HL-60/S4 treated with phorbol 12-myristate 13-acetate at 8.2 ng/mL for 4 days and 3 days (cell line): ENCODE measurements around the gene SHROOM3.

Source experiments
- in situ Hi-C: fragments of 300-500 bp; cut with MboI; formaldehyde crosslinking; loops from 2 replicates; pipeline ENCODE4 v1.15.0; 2022; ENCODE audit warnings: low sequenced_read_pairs

The SHROOM3 gene

GRCh38 chr4:76535603-76536372 lies 100.8 kb downstream of the SHROOM3 start:
- in situ Hi-C loops, result no loop called here

GRCh38 chr4:76536373-76536689 lies 101.3 kb downstream of the SHROOM3 start:
- in situ Hi-C loops, result no loop called here

- in situ Hi-C loops, result no loop called here
Observed at GRCh38 chr4:76538296-76538695, 103.3 kb downstream of the SHROOM3 start.

GRCh38 chr4:76539979-76540378 lies 105.0 kb downstream of the SHROOM3 start:
- in situ Hi-C loops, result no loop called here

- in situ Hi-C loops, result no loop called here
Observed at GRCh38 chr4:76540486-76540885, 105.5 kb downstream of the SHROOM3 start.

- in situ Hi-C loops, result no loop called here
Observed at GRCh38 chr4:76543378-76543777, 108.3 kb downstream of the SHROOM3 start.

GRCh38 chr4:76544725-76545124 lies 109.7 kb downstream of the SHROOM3 start:
- in situ Hi-C loops, result no loop called here

- in situ Hi-C loops, result no loop called here
Observed at GRCh38 chr4:76545226-76545884, 110.3 kb downstream of the SHROOM3 start.

- in situ Hi-C loops, result no loop called here
Observed at GRCh38 chr4:76546327-76546726, 111.3 kb downstream of the SHROOM3 start.

- in situ Hi-C loops, result no loop called here
Observed at GRCh38 chr4:76546759-76547742, 112.0 kb downstream of the SHROOM3 start.

GRCh38 chr4:76548704-76549103 lies 113.7 kb downstream of the SHROOM3 start:
- in situ Hi-C loops, result no loop called here

- in situ Hi-C loops, result no loop called here
Observed at GRCh38 chr4:76549765-76550164, 114.7 kb downstream of the SHROOM3 start.

- in situ Hi-C loops, result no loop called here
Observed at GRCh38 chr4:76550966-76551780, 116.1 kb downstream of the SHROOM3 start.

GRCh38 chr4:76554630-76555029 lies 119.6 kb downstream of the SHROOM3 start:
- in situ Hi-C loops, result no loop called here

GRCh38 chr4:76556452-76556851 lies 121.4 kb downstream of the SHROOM3 start:
- in situ Hi-C loops, result no loop called here

- in situ Hi-C loops, result no loop called here
Observed at GRCh38 chr4:76558396-76559235, 123.6 kb downstream of the SHROOM3 start.

GRCh38 chr4:76559236-76560071 lies 124.4 kb downstream of the SHROOM3 start:
- in situ Hi-C loops, result no loop called here

GRCh38 chr4:76562161-76562560 lies 127.1 kb downstream of the SHROOM3 start:
- in situ Hi-C loops, result no loop called here
